ENCODE results near the gene FBXW12. TPM values are rescaled to one million over a fixed set of nuclear protein-coding genes. Genes with fewer than 3 reads are reported as not detected.

FBXW12 gene
- total and polyA plus RNA-seq, 2 experiments from 2014 or later: not detected

- H2AFZ ChIP-seq: no peak overlapping the region
- H4K20me1 ChIP-seq (ENCODE audit: insufficient read depth, poor library complexity, severe bottlenecking): no peaks in the 10 kb centered on the region
- H3K4me3 ChIP-seq: no peak overlapping the region
- no peak for TF ChIP-seq EZH2phosphoT487 (IDR thresholded peaks at IDR 0.05; ENCODE audit: low read depth, severe bottlenecking, unreplicated experiment)
- TF ChIP-seq CTCF (IDR thresholded peaks at IDR 0.05; ENCODE audit: poor library complexity): no peak
- TF ChIP-seq EZH2 (IDR thresholded peaks at IDR 0.05; ENCODE audit: borderline replicate concordance): no peak
- H3K4me1 ChIP-seq (ENCODE audit: insufficient read depth): no peaks in the 10 kb centered on the region
- WGBS (ENCODE audit: low lambda C conversion rate, missing lambda C conversion rate): 96% methylated on average over 4 of the region's 4 CpGs
- no peaks in the 10 kb centered on the region for H3K27me3 ChIP-seq
- H3K4me2 ChIP-seq: no peak overlapping the region
- H3K9me3 ChIP-seq (ENCODE audit: low read depth): no peaks in the 10 kb centered on the region
- peaks cover under 1% of the 10 kb centered on the region for H3K79me2 ChIP-seq
- no peaks in the 10 kb centered on the region for H3K9me2 ChIP-seq (replicated peaks; ENCODE audit: insufficient read depth)
- H3K27ac ChIP-seq: no peak overlapping the region
- no peaks in the 10 kb centered on the region for H3K36me3 ChIP-seq (replicated peaks; ENCODE audit: insufficient read depth, low read depth)
- DNase-seq (ENCODE audit: low spot score): no peak
Observed at GRCh38 chr3:48416546-48416945, 44.5 kb downstream of the FBXW12 start.

GRCh38 chr3:48417529-48418108 lies 45.6 kb downstream of the FBXW12 start:
- no peak overlapping the region for H2AFZ ChIP-seq
- no peak for TF ChIP-seq CTCF (IDR thresholded peaks at IDR 0.05; ENCODE audit: poor library complexity)
- TF ChIP-seq EZH2phosphoT487 (IDR thresholded peaks at IDR 0.05; ENCODE audit: low read depth, severe bottlenecking, unreplicated experiment): no peak
- no peak for TF ChIP-seq EZH2 (IDR thresholded peaks at IDR 0.05; ENCODE audit: borderline replicate concordance)
- no peaks in the 10 kb centered on the region for H3K36me3 ChIP-seq (replicated peaks; ENCODE audit: insufficient read depth, low read depth)
- H3K4me1 ChIP-seq (ENCODE audit: insufficient read depth): no peaks in the 10 kb centered on the region
- H3K27ac ChIP-seq: no peak overlapping the region
- peaks cover 2% of the 10 kb centered on the region for H4K20me1 ChIP-seq (ENCODE audit: insufficient read depth, poor library complexity, severe bottlenecking)
- no peaks in the 10 kb centered on the region for H3K27me3 ChIP-seq
- no peak overlapping the region for H3K4me3 ChIP-seq
- no peak overlapping the region for H3K4me2 ChIP-seq
- WGBS (ENCODE audit: low lambda C conversion rate, missing lambda C conversion rate): 97% methylated on average over 14 of the region's 14 CpGs
- no peaks in the 10 kb centered on the region for H3K9me3 ChIP-seq (ENCODE audit: low read depth)
- H3K79me2 ChIP-seq: peaks cover 11% of the 10 kb centered on the region
- no peaks in the 10 kb centered on the region for H3K9me2 ChIP-seq (replicated peaks; ENCODE audit: insufficient read depth)
- no peak for DNase-seq (ENCODE audit: low spot score)

GRCh38 chr3:48418140-48418539 lies 46.1 kb downstream of the FBXW12 start:
- H3K4me1 ChIP-seq (ENCODE audit: insufficient read depth): no peaks in the 10 kb centered on the region
- H3K36me3 ChIP-seq (replicated peaks; ENCODE audit: insufficient read depth, low read depth): no peaks in the 10 kb centered on the region
- no peak for DNase-seq (ENCODE audit: low spot score)
- H3K9me2 ChIP-seq (replicated peaks; ENCODE audit: insufficient read depth): no peaks in the 10 kb centered on the region
- H3K79me2 ChIP-seq: peaks cover 17% of the 10 kb centered on the region
- no peak overlapping the region for H3K27ac ChIP-seq
- H2AFZ ChIP-seq: no peak overlapping the region
- H3K4me3 ChIP-seq: no peak overlapping the region
- H4K20me1 ChIP-seq (ENCODE audit: insufficient read depth, poor library complexity, severe bottlenecking): peaks cover 7% of the 10 kb centered on the region
- 96% methylated on average over 13 of the region's 17 CpGs for WGBS (ENCODE audit: low lambda C conversion rate, missing lambda C conversion rate)
- no peaks in the 10 kb centered on the region for H3K9me3 ChIP-seq (ENCODE audit: low read depth)
- no peak for TF ChIP-seq EZH2phosphoT487 (IDR thresholded peaks at IDR 0.05; ENCODE audit: low read depth, severe bottlenecking, unreplicated experiment)
- TF ChIP-seq CTCF (IDR thresholded peaks at IDR 0.05; ENCODE audit: poor library complexity): no peak
- TF ChIP-seq EZH2 (IDR thresholded peaks at IDR 0.05; ENCODE audit: borderline replicate concordance): no peak
- H3K27me3 ChIP-seq: no peaks in the 10 kb centered on the region
- H3K4me2 ChIP-seq: no peak overlapping the region
